Spleen (tissue), 11 donors: ENCODE results near the gene GAREM1. TPM values are rescaled to one million over a fixed set of nuclear protein-coding genes. Genes with fewer than 3 reads are reported as not detected.

ENCODE experiments used
- DNase-seq: peaks from one replicate; pipeline ENCODE4 v3.0.0-alpha.2; 2020
- H3K27ac ChIP-seq, 8 donors: fragments of 200-600 bp; sonication (generic) in 7 of 8; 1 replicate in 4 of 8; 2 replicates in 4 of 8; pipeline versions ENCODE4 v1.5.0 to v1.8.0; 2016 to 2021; ENCODE audit warnings: inconsistent platforms in 4 of 8, mild to moderate bottlenecking in 4 of 8, moderate library complexity in 1 of 8
- H3K27me3 ChIP-seq, 7 donors: fragments of 200-600 bp; sonication (generic) in 6 of 7; replicated peaks in 1 of 7; 1 replicate in 4 of 7; 2 replicates in 3 of 7; pipeline versions ENCODE4 v1.5.0 to v1.8.0; 2016 to 2021; ENCODE audit warnings: inconsistent platforms in 3 of 7, mild to moderate bottlenecking in 1 of 7
- H3K36me3 ChIP-seq, 6 donors: fragments of 200-600 bp; sonication (generic) in 5 of 6; 1 replicate in 4 of 6; 2 replicates in 2 of 6; pipeline versions ENCODE4 v1.5.0 to v1.8.0; 2016 to 2021; ENCODE audit warnings: inconsistent platforms in 2 of 6
- H3K4me1 ChIP-seq, 6 donors: fragments of 200-600 bp; sonication (generic) in 5 of 6; 1 replicate in 3 of 6; 2 replicates in 3 of 6; pipeline versions ENCODE4 v1.5.0 to v1.8.0; 2016 to 2021; ENCODE audit warnings: inconsistent platforms in 3 of 6
- H3K4me3 ChIP-seq, 8 donors: fragments of 200-600 bp; sonication (generic) in 7 of 8; 1 replicate in 4 of 8; 2 replicates in 4 of 8; pipeline versions ENCODE4 v1.5.0 to v1.8.0; 2016 to 2021; ENCODE audit warnings: inconsistent platforms in 4 of 8, mild to moderate bottlenecking in 4 of 8, moderate library complexity in 2 of 8
- H3K9me3 ChIP-seq, 8 donors: fragments of 200-600 bp; sonication (generic) in 7 of 8; 1 replicate in 4 of 8; 2 replicates in 4 of 8; pipeline versions ENCODE4 v1.5.0 to v1.8.0; 2016 to 2021; ENCODE audit warnings: inconsistent platforms in 4 of 8
- CTCF ChIP-seq, 11 experiments: fragments of 200-600 bp in 7 of 11; fragments of 450-650 bp in 4 of 11; sonication (generic) in 4 of 11; IDR thresholded peaks in 8 of 11; conservative IDR thresholded peaks in 3 of 11; 1 replicate in 7 of 11; 2 replicates in 4 of 11; pipeline versions ENCODE4 v1.4.0 to v1.8.0; 2016 to 2021; ENCODE audit warnings: antibody characterized with exemption in 11 of 11, inconsistent platforms in 4 of 11, mild to moderate bottlenecking in 1 of 11
- POLR2A ChIP-seq, 3 donors: fragments of 450-650 bp; IDR thresholded peaks; one replicate each; pipeline ENCODE4 v1.5.1; 2017; ENCODE audit warnings: antibody characterized with exemption in 3 of 3, mild to moderate bottlenecking in 1 of 3
- POLR2AphosphoS5 ChIP-seq, 3 donors: sonication (generic); formaldehyde crosslinking; IDR thresholded peaks; one replicate each; pipeline ENCODE4 v1.5.1; 2017; ENCODE audit warnings: antibody characterized with exemption in 3 of 3
- WGBS, 5 donors: extraction: QIAGEN DNeasy Blood & Tissue Kit in 3 of 5; methylation state at CpG; one replicate each; pipeline versions ENCODE4 v1.1.5 to v1.1.7; 2013 to 2018; 5-methylcytosine and 5-hydroxymethylcytosine counted together
- intact Hi-C: fragments of 100-400 bp; cut with DNase I; formaldehyde crosslinking; loops from one replicate; pipeline ENCODE4 v1.15.0; 2023; ENCODE audit warnings: low total_unique reads
- polyA plus RNA-seq, 3 donors: library from polyadenylated mRNA; stranded (reverse); fragments of 200-250 nt; gene quantifications; one replicate each; pipeline ENCODE4 v1.2.1, GENCODE V29; 2013
- total RNA-seq, 7 donors: library from RNA; depleted of rRNA in 3 of 7; stranded (reverse); fragments of >200 nt in 3 of 7; fragmentation: NEBNext Ultra II Directional in 4 of 7; extraction: Animal tissue kit (Norgen Biotek cat#: 25700) in 4 of 7; gene quantifications; one replicate each; pipeline versions ENCODE4 v1.1.0 to v1.2.1, GENCODE V29; 2016 to 2021
- donor health status: healthy with polysubstance abuse.
- donor health status: DM: no; HTN: no; CAD: no; lungs with moderate emphysema.
- donor health status: DM: no; HTN: no; CAD: no.
- donor health status: Bipolar disorder and iron deficiency.
- donor health status: healthy.
- donor health status: DM: no; HTN: no; CAD: no.
- donor health status: DM: yes; HTN: yes; CAD: no.

GAREM1 gene
- total and polyA plus RNA-seq, 10 donors = 0.20 to 8.2 (median 3.5) TPM

GRCh38 chr18:32383050-32383819 lies 87.4 kb downstream of the GAREM1 start:
- H3K27ac ChIP-seq = no peak overlapping the region
- H3K4me1 ChIP-seq = no peaks in the 10 kb centered on the region
- WGBS, 5 donors = 64 to 74% (median 73%) methylated on average over 4 of the region's 4 CpGs
- intact Hi-C loops = no loop called here
- DNase-seq = no peak
- TF ChIP-seq CTCF (IDR thresholded peaks at IDR 0.05 in 8 of 11, conservative IDR thresholded peaks at IDR 0.05 in 3 of 11) (no peak), POLR2AphosphoS5 (IDR thresholded peaks at IDR 0.05) (no peak), POLR2A (IDR thresholded peaks at IDR 0.05) (no peak)
- H3K27me3 ChIP-seq = no peaks in the 10 kb centered on the region
- H3K4me3 ChIP-seq = no peak overlapping the region
- H3K36me3 ChIP-seq = no peaks in the 10 kb centered on the region
- no peaks in the 10 kb centered on the region for H3K9me3 ChIP-seq

GRCh38 chr18:32381761-32382160 lies 88.9 kb downstream of the GAREM1 start:
- H3K27me3 ChIP-seq = no peaks in the 10 kb centered on the region
- intact Hi-C loops = no loop called here
- H3K4me3 ChIP-seq = no peak overlapping the region
- H3K36me3 ChIP-seq = no peaks in the 10 kb centered on the region
- H3K27ac ChIP-seq = no peak overlapping the region
- no peaks in the 10 kb centered on the region for H3K4me1 ChIP-seq
- H3K9me3 ChIP-seq = no peaks in the 10 kb centered on the region
- 74 to 88% (median 81%) methylated on average over 2 of the region's 2 CpGs for WGBS, 5 donors
- TF ChIP-seq POLR2A (IDR thresholded peaks at IDR 0.05) = no peak
- no peak for TF ChIP-seq CTCF (IDR thresholded peaks at IDR 0.05 in 8 of 11, conservative IDR thresholded peaks at IDR 0.05 in 3 of 11)
- no peak for TF ChIP-seq POLR2AphosphoS5 (IDR thresholded peaks at IDR 0.05)
- DNase-seq = no peak

GRCh38 chr18:32380559-32380958 lies 90.1 kb downstream of the GAREM1 start:
- TF ChIP-seq POLR2AphosphoS5 (IDR thresholded peaks at IDR 0.05) (no peak), POLR2A (IDR thresholded peaks at IDR 0.05) (no peak), CTCF (IDR thresholded peaks at IDR 0.05 in 8 of 11, conservative IDR thresholded peaks at IDR 0.05 in 3 of 11) (no peak)
- H3K27ac ChIP-seq = no peak overlapping the region

GRCh38 chr18:32379891-32380290 lies 90.8 kb downstream of the GAREM1 start:
- no peaks in the 10 kb centered on the region for H3K9me3 ChIP-seq
- H3K36me3 ChIP-seq = no peaks in the 10 kb centered on the region
- H3K4me1 ChIP-seq = no peaks in the 10 kb centered on the region
- H3K4me3 ChIP-seq = no peak overlapping the region
- intact Hi-C loops = no loop called here
- TF ChIP-seq POLR2A (IDR thresholded peaks at IDR 0.05) (no peak), CTCF (IDR thresholded peaks at IDR 0.05 in 8 of 11, conservative IDR thresholded peaks at IDR 0.05 in 3 of 11) (no peak), POLR2AphosphoS5 (IDR thresholded peaks at IDR 0.05) (no peak)
- H3K27ac ChIP-seq = no peak overlapping the region
- H3K27me3 ChIP-seq = no peaks in the 10 kb centered on the region
- 92 to 97% (median 96%) methylated on average over 7 of the region's 7 CpGs for WGBS, 5 donors
- DNase-seq = no peak

More at GRCh38 chr18:32380559-32380958, 90.1 kb downstream of the GAREM1 start:
- 26 to 45% (median 31%) methylated on average over 1 of the region's 1 CpG for WGBS, 5 donors
- intact Hi-C loops = no loop called here
- no peak for DNase-seq
- no peaks in the 10 kb centered on the region for H3K36me3 ChIP-seq
- no peaks in the 10 kb centered on the region for H3K27me3 ChIP-seq
- no peaks in the 10 kb centered on the region for H3K9me3 ChIP-seq
- H3K4me3 ChIP-seq = no peak overlapping the region
- no peaks in the 10 kb centered on the region for H3K4me1 ChIP-seq
